ENCODE measurements around the gene FAM209B. TPM values are rescaled to one million over a fixed set of nuclear protein-coding genes. Genes with fewer than 3 reads are reported as not detected.

FAM209B gene
- polyA plus RNA-seq, 3 donors, result 0.66 to 1.6 (median 0.84) TPM

GRCh38 chr20:56517641-56518040, 15.4 kb upstream of the FAM209B start:
- Histone ChIP-seq H2AFZ (ENCODE audit: insufficient read depth, low read depth, low read length, poor library complexity, severe bottlenecking) (no peak overlapping the region), H4K20me1 (ENCODE audit: insufficient read depth, low read length) (peaks cover 7% of the 10 kb centered on the region), H3K4me3 (replicated peaks in 1 of 3; ENCODE audit: low read depth in 2 of 3, low read length in 3 of 3) (no peak overlapping the region), H3K27ac (ENCODE audit: low read depth in 1 of 2, low read length in 2 of 2) (no peak overlapping the region), H3K9me3 (replicated peaks in 1 of 2; ENCODE audit: control insufficient read depth in 1 of 2, insufficient read depth in 1 of 2, low read length in 2 of 2) (peaks cover 35 to 38% of the 10 kb centered on the region in 2 donors), H3K4me1 (ENCODE audit: control insufficient read depth in 1 of 2, insufficient read depth in 2 of 2, low read length in 2 of 2) (no peaks in the 10 kb centered on the region), H3K36me3 (replicated peaks in 1 of 2; ENCODE audit: control insufficient read depth in 1 of 2, insufficient read depth in 2 of 2, low read length in 2 of 2) (peaks cover 77 to 89% of the 10 kb centered on the region in 2 donors), H3K4me2 (replicated peaks; ENCODE audit: extremely low read depth, low read length, poor library complexity, severe bottlenecking) (no peak overlapping the region), H3K79me2 (ENCODE audit: insufficient read depth, low read length) (no peaks in the 10 kb centered on the region), H3K9ac (ENCODE audit: insufficient read depth, low read length, poor library complexity, severe bottlenecking) (no peak overlapping the region), H3K27me3 (ENCODE audit: control insufficient read depth in 2 of 2, insufficient read depth in 2 of 2, low read length in 2 of 2) (no peaks in the 10 kb centered on the region)
- TF ChIP-seq CTCF (IDR thresholded peaks at IDR 0.05), result no peak
- intact Hi-C loops (cut with micrococcal nuclease), result no loop called here
- WGBS (ENCODE audit: insufficient coverage), result 96% methylated on average over 7 of the region's 8 CpGs
- peaks cover 87 to 91% of the 10 kb centered on the region in 2 donors for H3K36me3 Mint-ChIP-seq
- H3K4me3 Mint-ChIP-seq, result no peak overlapping the region
- no peaks in the 10 kb centered on the region for H3K4me1 Mint-ChIP-seq
- DNase-seq, result no peak
- peaks cover 0 to 1% (median 0%) of the 10 kb centered on the region in 3 donors for H3K27me3 Mint-ChIP-seq (ENCODE audit: low read depth in 3 of 3)
- H3K9me3 Mint-ChIP-seq, result peaks cover 34 to 40% (median 39%) of the 10 kb centered on the region in 7 donors
- no peak overlapping the region for H3K27ac Mint-ChIP-seq

GRCh38 chr20:56518126-56518525, 14.9 kb upstream of the FAM209B start:
- H3K9me3 Mint-ChIP-seq, result peaks cover 34 to 40% (median 39%) of the 10 kb centered on the region in 7 donors
- H3K4me1 Mint-ChIP-seq, result no peaks in the 10 kb centered on the region
- Histone ChIP-seq H3K4me2 (replicated peaks; ENCODE audit: extremely low read depth, low read length, poor library complexity, severe bottlenecking) (no peak overlapping the region), H3K36me3 (replicated peaks in 1 of 2; ENCODE audit: control insufficient read depth in 1 of 2, insufficient read depth in 2 of 2, low read length in 2 of 2) (peaks cover 73 to 84% of the 10 kb centered on the region in 2 donors), H2AFZ (ENCODE audit: insufficient read depth, low read depth, low read length, poor library complexity, severe bottlenecking) (no peak overlapping the region), H4K20me1 (ENCODE audit: insufficient read depth, low read length) (peaks cover 7% of the 10 kb centered on the region), H3K27ac (ENCODE audit: low read depth in 1 of 2, low read length in 2 of 2) (no peak overlapping the region), H3K4me3 (replicated peaks in 1 of 3; ENCODE audit: low read depth in 2 of 3, low read length in 3 of 3) (no peak overlapping the region), H3K4me1 (ENCODE audit: control insufficient read depth in 1 of 2, insufficient read depth in 2 of 2, low read length in 2 of 2) (no peaks in the 10 kb centered on the region), H3K9ac (ENCODE audit: insufficient read depth, low read length, poor library complexity, severe bottlenecking) (no peak overlapping the region), H3K27me3 (ENCODE audit: control insufficient read depth in 2 of 2, insufficient read depth in 2 of 2, low read length in 2 of 2) (no peaks in the 10 kb centered on the region), H3K79me2 (ENCODE audit: insufficient read depth, low read length) (no peaks in the 10 kb centered on the region), H3K9me3 (replicated peaks in 1 of 2; ENCODE audit: control insufficient read depth in 1 of 2, insufficient read depth in 1 of 2, low read length in 2 of 2) (peaks cover 35 to 38% of the 10 kb centered on the region in 2 donors)
- peaks cover 0 to 1% (median 0%) of the 10 kb centered on the region in 3 donors for H3K27me3 Mint-ChIP-seq (ENCODE audit: low read depth in 3 of 3)
- intact Hi-C loops (cut with micrococcal nuclease), result no loop called here
- H3K27ac Mint-ChIP-seq, result no peak overlapping the region
- H3K4me3 Mint-ChIP-seq, result no peak overlapping the region
- H3K36me3 Mint-ChIP-seq, result peaks cover 82 to 86% of the 10 kb centered on the region in 2 donors
- no peak for DNase-seq
- no peak for TF ChIP-seq CTCF (IDR thresholded peaks at IDR 0.05)
- 97% methylated on average over 14 of the region's 14 CpGs for WGBS (ENCODE audit: insufficient coverage)

Data from CD14-positive monocyte (primary cell).